ENCODE data around the gene NKG7.

DNA sequence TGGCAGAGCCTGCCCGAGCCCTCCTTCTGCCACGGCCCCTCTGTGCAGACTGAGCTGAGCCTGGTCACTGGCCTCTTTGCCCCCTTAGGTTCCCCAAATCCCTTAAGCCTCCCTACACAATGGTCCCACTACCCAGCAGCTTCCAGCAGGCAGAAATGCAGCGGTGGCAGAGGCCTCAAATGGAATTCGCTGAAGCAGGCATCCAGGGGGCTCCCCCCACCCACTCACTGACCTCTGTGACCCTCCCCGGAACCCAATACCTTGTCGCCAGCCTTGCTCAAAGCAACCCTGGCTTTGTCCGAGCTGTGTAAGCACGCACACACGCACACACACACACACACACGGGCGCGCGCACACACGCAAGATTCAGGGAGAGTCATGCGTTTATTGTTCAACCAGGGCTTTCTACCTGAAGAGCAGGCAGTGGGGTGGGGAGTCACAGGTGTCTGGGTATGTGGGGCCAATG, 15.5 kb upstream of the NKG7 start, which contains the start of gene LIM2:
- TF ChIP-seq EZH2 (IDR thresholded peaks at IDR 0.05; ENCODE audit: borderline replicate concordance, low read depth, low read length, severe bottlenecking), result no peak
- TF ChIP-seq, protein P1, sequence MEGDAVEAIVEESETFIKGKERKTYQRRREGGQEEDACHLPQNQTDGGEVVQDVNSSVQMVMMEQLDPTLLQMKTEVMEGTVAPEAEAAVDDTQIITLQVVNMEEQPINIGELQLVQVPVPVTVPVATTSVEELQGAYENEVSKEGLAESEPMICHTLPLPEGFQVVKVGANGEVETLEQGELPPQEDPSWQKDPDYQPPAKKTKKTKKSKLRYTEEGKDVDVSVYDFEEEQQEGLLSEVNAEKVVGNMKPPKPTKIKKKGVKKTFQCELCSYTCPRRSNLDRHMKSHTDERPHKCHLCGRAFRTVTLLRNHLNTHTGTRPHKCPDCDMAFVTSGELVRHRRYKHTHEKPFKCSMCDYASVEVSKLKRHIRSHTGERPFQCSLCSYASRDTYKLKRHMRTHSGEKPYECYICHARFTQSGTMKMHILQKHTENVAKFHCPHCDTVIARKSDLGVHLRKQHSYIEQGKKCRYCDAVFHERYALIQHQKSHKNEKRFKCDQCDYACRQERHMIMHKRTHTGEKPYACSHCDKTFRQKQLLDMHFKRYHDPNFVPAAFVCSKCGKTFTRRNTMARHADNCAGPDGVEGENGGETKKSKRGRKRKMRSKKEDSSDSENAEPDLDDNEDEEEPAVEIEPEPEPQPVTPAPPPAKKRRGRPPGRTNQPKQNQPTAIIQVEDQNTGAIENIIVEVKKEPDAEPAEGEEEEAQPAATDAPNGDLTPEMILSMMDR (IDR thresholded peaks at IDR 0.05; ENCODE audit: borderline replicate concordance, extremely low read depth, low read length, poor library complexity, severe bottlenecking), result no peak

Measured in DND-41 (cell line).